Myometrial cell (primary cell): ENCODE data around the gene CD109. TPM values are rescaled to one million over a fixed set of nuclear protein-coding genes. Genes with fewer than 3 reads are reported as not detected.

Experiments used
- total RNA-seq: library from RNA; depleted of rRNA; stranded (reverse); fragments of >200 nt; gene quantifications from 2 replicates; pipeline ENCODE4 v1.2.3, GENCODE V29; 2015

Gene CD109
- 31.4 and 33.5 TPM in 2 replicates for total RNA-seq

GRCh38 chr6:73695619-73696421 lies at the start of gene CD109:
Gene CD109, plus strand, starts transcription at chr6:73696203. Its CDS starts 13 bp downstream, at chr6:73696216.

GRCh38 chr6:73653571-73654424 lies 42.2 kb upstream of the CD109 start, which contains the start of gene SLC17A5:
Gene SLC17A5, minus strand, starts transcription at chr6:73653992. Its CDS starts 106 bp downstream, at chr6:73653886.

Other genes with a start within 250 kb of the CD109 start
- 4.3 and 5.5 TPM in 2 replicates for gene CGAS, start 243.9 kb upstream of the CD109 start, total RNA-seq
- 31.5 and 38.1 TPM in 2 replicates for gene MTO1, start 234.5 kb upstream of the CD109 start, total RNA-seq
- gene EEF1A1, start 175.2 kb upstream of the CD109 start, total RNA-seq, result 13,126 and 13,285 TPM in 2 replicates
- 30.7 and 34.9 TPM in 2 replicates for gene SLC17A5, start 42.2 kb upstream of the CD109 start, total RNA-seq